ENCODE data around the gene ZBTB16. TPM values are rescaled to one million over a fixed set of nuclear protein-coding genes. Genes with fewer than 3 reads are reported as not detected.

Gene ZBTB16
- total RNA-seq, 1 donor from 2014 or later = not detected

DNA sequence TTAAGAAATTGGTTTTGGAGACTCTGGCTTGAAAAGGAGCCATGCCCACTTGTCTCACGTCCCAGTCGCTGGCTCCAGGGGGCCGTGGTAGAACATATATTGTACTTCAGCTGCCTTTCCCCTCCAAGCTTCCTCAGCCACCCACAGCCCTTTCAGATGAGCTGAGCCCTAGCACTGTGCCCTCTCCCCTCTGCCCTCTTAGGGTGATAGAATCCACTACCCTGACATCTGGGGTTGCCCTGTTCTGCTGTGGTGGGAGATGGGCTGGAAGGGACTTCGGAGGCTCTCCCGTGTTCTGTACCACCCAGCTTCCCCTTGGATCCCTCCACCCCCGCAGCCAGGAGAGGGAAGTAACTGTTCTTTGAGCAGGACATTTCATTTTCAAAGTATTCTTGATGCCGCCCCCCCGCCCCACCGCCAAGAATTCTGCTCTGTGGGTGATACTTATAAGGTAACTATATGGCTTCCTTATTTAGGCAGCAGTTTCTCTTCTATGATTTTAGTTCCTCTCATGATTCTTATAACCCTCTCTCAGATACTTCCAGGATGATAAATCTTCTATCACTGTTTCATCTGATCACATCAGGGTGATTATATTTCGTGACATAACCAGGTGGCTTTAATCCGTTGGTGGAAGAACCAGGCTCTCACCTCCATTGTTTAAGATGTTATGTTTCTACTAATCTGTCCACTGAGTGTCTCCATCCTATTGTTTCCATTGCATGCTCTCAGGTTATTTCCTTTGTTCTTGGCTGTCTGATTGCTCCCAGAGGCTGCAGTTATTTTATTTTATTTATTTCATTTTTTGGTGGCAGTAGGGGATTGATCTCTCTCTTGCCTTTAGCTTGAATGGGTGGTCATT is 24.1 kb downstream of the ZBTB16 start:
- no peaks in the 10 kb centered on the region for H3K36me3 Mint-ChIP-seq
- no peak overlapping the region for H3K27ac Mint-ChIP-seq
- TF ChIP-seq, protein P1, sequence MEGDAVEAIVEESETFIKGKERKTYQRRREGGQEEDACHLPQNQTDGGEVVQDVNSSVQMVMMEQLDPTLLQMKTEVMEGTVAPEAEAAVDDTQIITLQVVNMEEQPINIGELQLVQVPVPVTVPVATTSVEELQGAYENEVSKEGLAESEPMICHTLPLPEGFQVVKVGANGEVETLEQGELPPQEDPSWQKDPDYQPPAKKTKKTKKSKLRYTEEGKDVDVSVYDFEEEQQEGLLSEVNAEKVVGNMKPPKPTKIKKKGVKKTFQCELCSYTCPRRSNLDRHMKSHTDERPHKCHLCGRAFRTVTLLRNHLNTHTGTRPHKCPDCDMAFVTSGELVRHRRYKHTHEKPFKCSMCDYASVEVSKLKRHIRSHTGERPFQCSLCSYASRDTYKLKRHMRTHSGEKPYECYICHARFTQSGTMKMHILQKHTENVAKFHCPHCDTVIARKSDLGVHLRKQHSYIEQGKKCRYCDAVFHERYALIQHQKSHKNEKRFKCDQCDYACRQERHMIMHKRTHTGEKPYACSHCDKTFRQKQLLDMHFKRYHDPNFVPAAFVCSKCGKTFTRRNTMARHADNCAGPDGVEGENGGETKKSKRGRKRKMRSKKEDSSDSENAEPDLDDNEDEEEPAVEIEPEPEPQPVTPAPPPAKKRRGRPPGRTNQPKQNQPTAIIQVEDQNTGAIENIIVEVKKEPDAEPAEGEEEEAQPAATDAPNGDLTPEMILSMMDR (IDR thresholded peaks at IDR 0.05; ENCODE audit: unreplicated experiment) = no peak
- peaks cover 5% of the 10 kb centered on the region for H3K4me1 Mint-ChIP-seq
- DNase-seq (ENCODE audit: low spot score in 2 of 2, unreplicated experiment in 2 of 2) = no peak
- H3K9me3 Mint-ChIP-seq = no peaks in the 10 kb centered on the region
- peaks cover 74% of the 10 kb centered on the region for H3K27me3 Mint-ChIP-seq (ENCODE audit: low read depth)
- no peak overlapping the region for H3K4me3 Mint-ChIP-seq

DNA sequence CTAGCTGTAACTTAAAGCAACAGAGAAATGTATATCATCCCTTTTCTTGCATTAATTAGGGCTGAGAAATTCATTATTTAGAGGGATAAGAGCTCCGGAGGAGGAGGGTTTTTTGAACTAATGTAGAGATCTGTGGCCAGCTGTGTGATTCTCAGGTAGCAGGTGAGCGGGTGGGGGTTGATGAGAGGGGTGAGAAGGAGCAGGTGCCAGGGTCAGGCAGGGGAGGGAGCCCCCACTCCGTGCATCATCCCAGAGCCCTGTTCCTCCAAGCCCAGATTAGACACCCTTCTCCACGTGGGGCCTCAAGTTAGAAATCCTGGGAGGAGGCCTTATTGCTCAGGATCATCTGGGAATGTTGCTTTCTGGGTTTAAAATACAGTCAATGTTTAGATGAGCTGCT is 24.9 kb downstream of the ZBTB16 start:
- DNase-seq (ENCODE audit: low spot score in 2 of 2, unreplicated experiment in 2 of 2) = no peak
- Mint-ChIP-seq H3K4me1 (peaks cover 5% of the 10 kb centered on the region), H3K27ac (no peak overlapping the region), H3K9me3 (no peaks in the 10 kb centered on the region), H3K36me3 (no peaks in the 10 kb centered on the region), H3K4me3 (no peak overlapping the region), H3K27me3 (ENCODE audit: low read depth) (peaks cover 71% of the 10 kb centered on the region)
- TF ChIP-seq, protein P1 (IDR thresholded peaks at IDR 0.05; ENCODE audit: unreplicated experiment) = no peak

DNA sequence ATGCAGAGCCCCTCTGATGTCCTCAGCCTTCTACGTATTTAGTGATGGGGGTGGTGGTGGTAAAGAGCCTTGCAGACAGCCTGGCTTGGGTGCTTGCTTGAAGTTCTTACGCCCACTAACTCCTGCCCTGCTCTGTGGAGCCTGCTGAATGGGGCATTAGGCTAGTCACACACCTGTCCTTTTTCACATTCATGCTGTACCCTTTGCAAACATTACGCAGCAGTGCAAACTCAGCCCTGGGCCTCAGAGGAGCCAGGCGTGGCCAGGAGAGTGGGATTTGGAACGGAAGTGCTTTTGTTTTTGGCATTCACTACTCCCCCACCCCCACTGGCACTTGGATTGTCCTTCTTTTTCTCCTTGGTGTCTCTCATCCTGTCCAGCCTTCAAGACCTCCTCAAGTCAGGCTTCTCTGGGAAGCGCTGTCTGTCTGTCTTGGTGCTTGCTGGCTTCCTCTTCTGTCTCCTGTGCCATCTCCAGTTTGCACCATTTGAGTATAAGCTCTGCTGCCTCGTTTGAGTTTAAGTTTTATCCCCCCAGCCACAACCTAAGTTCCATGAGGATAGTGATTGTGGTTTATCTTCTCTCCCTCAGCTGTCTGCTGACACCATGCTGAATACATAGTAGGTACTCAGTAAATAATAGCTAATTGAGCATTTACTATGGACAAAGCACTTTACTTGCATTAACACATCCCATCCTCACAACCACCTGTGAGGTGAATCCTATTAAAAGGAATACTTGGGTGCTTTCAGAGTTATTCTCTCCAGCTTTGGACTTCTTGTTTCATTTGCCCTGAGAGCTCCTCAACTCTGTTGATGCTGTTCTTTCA is 26.7 kb downstream of the ZBTB16 start:
- Mint-ChIP-seq H3K27me3 (ENCODE audit: low read depth) (peaks cover 69% of the 10 kb centered on the region), H3K9me3 (no peaks in the 10 kb centered on the region), H3K4me1 (peaks cover 5% of the 10 kb centered on the region), H3K4me3 (no peak overlapping the region), H3K36me3 (no peaks in the 10 kb centered on the region), H3K27ac (no peak overlapping the region)
- TF ChIP-seq, protein P1 (IDR thresholded peaks at IDR 0.05; ENCODE audit: unreplicated experiment) = no peak
- DNase-seq (ENCODE audit: low spot score in 2 of 2, unreplicated experiment in 2 of 2) = no peak

DNA sequence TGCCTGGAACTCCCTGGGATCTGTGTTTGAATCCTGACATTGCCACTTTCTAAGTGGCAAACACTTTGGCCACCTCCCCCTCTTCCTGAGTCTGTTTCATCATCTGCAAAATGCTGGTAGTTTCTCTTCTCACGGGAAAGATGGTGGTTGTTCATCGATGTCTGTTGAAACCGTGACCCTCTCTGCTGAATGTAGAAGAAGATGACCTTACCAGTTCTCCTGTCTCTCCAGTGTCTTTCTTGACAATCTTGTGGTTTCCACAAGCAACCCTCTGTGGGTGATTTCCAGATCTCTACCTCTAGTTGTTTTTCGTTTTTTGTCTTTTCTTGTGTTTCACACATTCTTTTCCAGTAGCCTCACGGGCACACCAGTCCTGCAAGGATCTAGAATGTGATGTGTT is 27.5 kb downstream of the ZBTB16 start:
- no peak for DNase-seq (ENCODE audit: low spot score in 2 of 2, unreplicated experiment in 2 of 2)
- no peaks in the 10 kb centered on the region for H3K9me3 Mint-ChIP-seq
- peaks cover 5% of the 10 kb centered on the region for H3K4me1 Mint-ChIP-seq
- H3K36me3 Mint-ChIP-seq = no peaks in the 10 kb centered on the region
- no peak overlapping the region for H3K27ac Mint-ChIP-seq
- TF ChIP-seq, protein P1 (IDR thresholded peaks at IDR 0.05; ENCODE audit: unreplicated experiment) = no peak
- peaks cover 68% of the 10 kb centered on the region for H3K27me3 Mint-ChIP-seq (ENCODE audit: low read depth)
- H3K4me3 Mint-ChIP-seq = no peak overlapping the region

DNA sequence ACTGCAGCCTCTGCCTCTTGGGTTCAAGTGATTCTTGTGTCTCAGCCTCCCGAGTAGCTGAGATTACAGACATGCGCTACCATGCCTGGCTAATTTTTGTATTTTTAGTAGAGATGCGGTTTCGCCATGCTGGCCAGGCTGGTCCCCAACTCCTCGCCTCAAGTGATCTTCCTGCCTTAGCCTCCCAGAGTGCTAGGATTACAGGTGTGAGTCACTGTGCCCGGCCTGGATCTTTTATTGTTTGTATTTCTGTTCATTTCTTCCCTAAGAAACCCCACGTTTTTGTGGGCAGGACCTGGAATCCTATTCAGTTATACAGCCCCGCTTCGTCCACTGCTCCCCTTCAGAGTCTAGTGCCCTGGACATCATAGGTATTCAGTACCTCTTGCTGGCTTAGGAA is 28.7 kb downstream of the ZBTB16 start:
- H3K27ac Mint-ChIP-seq = no peak overlapping the region
- no peak overlapping the region for H3K4me3 Mint-ChIP-seq
- TF ChIP-seq, protein P1 (IDR thresholded peaks at IDR 0.05; ENCODE audit: unreplicated experiment) = no peak
- H3K36me3 Mint-ChIP-seq = no peaks in the 10 kb centered on the region
- no peaks in the 10 kb centered on the region for H3K9me3 Mint-ChIP-seq
- H3K27me3 Mint-ChIP-seq (ENCODE audit: low read depth) = peaks cover 75% of the 10 kb centered on the region
- H3K4me1 Mint-ChIP-seq = peaks cover 5% of the 10 kb centered on the region
- DNase-seq (ENCODE audit: low spot score in 2 of 2, unreplicated experiment in 2 of 2) = no peak

Data from mesothelial cell of epicardium (in vitro differentiated cells).